Activated T-helper 1 cell treated with anti-CD3 and anti-CD28 coated beads, Interleukin-2, amount 50 U/mL, for 16 hours (primary cell): ENCODE measurements around the gene ARSB.
A peak's percentile ranks its signal among the peaks of the same experiment; 100 is the strongest.

Experiments
- DNase-seq, 2 donors: peaks; one replicate each; pipeline ENCODE4 v3.0.0-alpha.2; 2020; ENCODE audit warnings: low read depth in 1 of 2, low spot score in 1 of 2

Gene ARSB

GRCh38 chr5:78985116-78985724, at the start of gene ARSB:
Gene ARSB (minus strand): TSS chr5:78985310. CDS start chr5:78985248, 62 bp downstream.
- peak; percentile 9 to 25 for DNase-seq

DNA sequence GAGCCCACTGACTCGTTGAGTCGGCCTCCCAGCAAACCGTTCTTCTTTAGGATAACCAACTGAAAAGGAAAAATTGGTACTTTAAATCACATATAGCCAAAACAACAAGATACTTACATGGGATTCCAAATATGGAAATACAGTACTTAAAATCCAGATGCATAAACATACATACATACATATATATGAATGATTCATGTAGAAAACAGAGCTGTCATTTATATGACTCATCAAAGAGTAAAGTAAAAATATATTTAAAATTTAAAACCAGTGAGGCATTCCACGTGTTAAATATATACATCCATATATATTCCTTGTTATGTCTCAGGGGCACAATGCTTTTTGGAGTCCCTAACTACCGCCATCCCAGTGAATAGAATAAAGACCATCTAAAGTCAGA, 47.7 kb upstream of the ARSB start:
- no peak for DNase-seq

DNA sequence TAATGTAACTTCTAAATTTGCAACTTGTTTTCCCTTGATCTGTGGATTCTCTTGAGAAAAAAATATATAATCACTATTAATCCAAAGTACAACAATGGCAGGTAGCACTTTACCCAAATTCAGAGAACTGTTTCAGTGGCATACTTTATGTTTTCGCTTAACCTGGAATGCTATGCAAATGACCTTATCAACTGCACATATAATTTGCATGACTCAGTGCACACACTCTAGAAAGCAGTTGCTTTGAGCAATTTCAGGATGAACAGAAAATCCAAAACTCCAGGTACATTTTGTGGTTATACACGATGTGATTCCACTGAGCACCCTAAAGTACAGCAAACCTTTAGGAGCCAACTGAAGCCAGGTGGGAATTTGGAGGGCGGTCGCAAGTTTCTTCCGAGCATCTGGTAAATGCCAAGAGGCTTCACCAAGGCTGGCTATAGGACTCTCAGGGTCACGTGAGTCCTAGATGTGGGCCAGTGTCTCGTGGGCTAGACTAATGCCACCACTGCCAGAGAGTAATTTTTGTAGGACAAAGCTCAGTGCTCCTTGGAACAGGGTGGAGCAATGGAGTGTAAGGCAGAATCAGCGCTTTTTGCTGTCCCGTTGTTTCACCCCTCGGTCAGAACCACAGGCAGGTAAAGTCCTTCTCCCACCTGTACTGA, 47.1 kb upstream of the ARSB start:
- DNase-seq = no peak

GRCh38 chr5:79031485-79031867, 46.4 kb upstream of the ARSB start:
- no peak for DNase-seq

DNA sequence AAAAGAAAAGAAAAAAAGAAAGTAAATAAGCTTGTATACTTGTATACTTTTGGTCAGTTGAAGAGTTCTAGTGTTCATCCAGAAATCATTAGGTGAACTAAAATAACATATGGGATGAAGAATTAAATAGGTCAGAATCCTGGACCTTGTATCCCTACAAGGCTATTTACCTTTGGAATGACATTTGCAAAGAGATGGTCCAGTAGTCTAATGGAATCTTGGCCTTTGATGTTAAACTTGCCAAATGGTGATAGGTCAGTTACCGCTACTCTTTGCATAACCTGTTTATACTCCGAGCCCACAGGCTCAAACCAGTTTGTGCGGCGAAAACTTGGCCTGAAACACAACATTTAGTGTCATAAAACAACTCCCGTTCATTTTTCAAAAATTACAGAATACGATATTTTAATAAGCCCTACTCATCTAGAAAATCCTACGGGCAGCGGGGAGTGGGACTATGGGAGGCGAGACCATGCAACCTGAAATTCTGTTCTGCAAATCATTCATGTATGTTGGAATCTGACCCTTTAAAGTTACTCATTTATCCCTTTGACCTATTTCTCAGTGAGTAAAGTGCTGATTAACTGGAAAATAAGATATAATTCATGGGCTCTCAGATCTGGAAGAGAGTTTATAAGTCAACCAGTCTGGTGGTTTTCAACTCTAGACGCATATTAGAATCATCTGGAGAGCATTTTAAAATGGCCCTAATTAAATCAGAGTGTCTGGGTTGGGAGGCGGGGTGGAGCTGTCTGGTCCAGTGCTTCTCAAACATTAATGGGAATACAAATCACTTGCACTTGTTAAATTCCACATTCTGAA, 45.8 kb upstream of the ARSB start:
- no peak for DNase-seq

- DNase-seq = peak; percentile 11 to 14
These were observed 40.0 kb upstream of the ARSB start for GRCh38 chr5:79025054-79025472.

GRCh38 chr5:79023947-79024346, 38.8 kb upstream of the ARSB start:
- no peak for DNase-seq

GRCh38 chr5:79023348-79023747, 38.2 kb upstream of the ARSB start:
- no peak for DNase-seq

DNA sequence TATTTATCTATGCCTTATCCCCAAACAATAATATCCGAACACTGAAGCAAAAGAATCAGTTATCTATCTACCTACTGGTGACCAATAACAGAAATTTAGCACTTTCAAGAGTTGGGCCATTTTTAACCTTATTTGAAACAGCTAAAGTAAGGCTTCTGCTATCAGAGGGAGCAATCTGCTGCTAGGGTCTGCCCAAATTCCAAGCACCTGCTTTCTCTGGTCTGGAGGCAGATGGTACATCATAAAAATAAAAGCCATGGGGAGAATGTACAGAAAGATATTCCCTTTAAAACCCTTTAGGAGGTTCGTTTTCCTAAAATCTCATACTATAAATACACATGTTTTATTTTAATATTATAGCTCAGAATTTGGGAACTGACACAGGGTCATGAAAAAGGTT, 37.7 kb upstream of the ARSB start:
- no peak for DNase-seq

DNA sequence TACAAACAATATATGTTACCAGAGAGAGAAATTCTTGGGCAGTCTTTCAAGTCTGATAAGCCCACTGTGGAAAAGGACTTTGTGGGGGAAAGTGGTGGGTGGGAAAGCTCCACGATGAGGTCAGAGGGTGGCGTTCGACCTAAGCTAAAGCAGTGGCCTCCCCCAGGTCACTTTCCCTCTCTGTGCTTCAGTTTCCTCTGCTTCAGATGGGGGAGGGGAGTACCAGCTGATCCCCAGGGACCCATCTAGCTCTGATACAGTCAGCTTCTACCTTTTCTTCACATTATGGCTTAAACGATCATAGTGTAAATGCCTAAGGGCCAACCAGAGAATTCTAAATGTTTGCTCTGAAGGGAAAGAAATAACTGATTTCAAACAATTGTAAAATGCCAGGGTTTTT, 36.6 kb upstream of the ARSB start:
- no peak for DNase-seq

DNA sequence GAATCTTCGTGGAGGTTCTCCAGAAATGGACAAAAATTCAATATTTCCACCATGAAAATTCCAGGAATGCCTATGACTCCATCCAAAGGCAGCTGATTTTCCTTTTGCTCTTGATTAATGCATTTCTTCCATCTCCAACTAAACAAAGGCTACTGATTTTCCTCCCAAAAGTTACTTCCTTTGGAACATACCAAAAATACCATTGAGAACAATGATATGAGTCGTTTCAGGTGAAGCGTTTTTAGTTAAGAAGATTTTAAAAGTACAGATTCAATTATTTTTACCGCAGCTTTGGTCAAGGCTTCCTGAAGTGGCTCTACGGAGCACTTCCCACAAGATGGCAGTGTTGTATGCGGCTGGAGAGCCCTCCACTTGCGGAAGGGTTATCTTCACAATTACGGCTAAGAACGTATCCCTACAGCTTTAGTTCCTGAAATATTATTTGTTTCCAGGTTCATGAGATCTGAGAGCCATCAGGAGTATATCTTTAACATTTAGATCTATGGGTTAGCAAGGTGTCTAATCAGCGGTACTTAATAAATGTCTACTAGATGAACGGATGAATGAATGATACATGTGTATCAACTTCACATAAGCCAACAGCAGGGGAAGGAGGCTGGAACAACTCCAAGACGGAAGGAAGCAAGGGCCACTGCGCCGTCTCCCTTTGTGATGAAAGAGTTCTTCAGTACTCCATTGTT, 35.9 kb upstream of the ARSB start:
- no peak for DNase-seq

DNA sequence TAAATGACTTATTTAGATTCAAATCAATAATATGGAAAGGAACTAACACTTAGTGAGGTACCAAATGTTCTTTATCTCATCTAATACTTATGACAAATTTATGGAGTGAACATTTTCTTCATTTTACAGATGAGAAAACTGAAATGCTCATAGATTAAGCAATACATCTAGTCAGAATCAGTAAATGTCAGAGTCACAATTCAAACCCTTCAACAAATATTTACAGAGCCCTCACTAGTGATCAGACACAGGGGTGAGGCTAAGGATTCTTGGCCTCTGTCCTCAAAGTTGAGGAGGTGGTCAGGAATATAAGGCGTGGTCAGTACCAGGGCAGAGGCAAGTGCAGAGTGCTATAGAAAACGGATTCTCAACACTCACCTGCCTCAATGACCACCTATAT, 29.5 kb upstream of the ARSB start:
- no peak for DNase-seq

GRCh38 chr5:79011869-79012268, 26.8 kb upstream of the ARSB start:
- no peak for DNase-seq

DNA sequence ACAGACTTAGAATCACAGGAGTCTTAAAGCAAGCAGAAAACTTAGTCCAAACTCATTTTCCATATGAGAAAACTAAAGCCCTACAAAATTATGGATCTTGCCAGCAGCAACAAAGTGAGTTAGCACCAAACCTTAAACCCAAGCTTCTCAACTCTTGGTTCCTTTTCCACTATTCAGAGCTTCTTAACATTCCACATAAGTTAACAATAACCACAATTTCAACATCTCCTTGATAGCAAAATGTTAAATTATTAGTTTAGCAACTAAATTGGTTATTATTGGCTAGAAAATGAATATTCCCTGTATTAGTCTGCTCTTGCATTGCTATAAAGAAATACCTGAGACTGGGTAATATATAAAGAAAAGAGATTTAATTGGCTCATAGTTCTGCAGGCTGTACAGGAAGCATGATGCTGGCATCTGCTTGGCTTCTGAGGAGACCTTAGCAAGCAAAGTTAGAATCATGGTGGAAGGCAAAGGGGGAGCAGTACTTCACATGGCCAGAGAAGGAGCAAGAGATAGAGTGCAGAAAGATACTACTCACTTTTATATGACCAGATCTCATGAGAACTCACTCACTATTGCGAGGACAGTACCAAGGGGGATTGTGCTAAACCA, 26.2 kb upstream of the ARSB start:
- no peak for DNase-seq

- no peak for DNase-seq
These were observed 23.3 kb upstream of the ARSB start for GRCh38 chr5:79008362-79008761.

DNA sequence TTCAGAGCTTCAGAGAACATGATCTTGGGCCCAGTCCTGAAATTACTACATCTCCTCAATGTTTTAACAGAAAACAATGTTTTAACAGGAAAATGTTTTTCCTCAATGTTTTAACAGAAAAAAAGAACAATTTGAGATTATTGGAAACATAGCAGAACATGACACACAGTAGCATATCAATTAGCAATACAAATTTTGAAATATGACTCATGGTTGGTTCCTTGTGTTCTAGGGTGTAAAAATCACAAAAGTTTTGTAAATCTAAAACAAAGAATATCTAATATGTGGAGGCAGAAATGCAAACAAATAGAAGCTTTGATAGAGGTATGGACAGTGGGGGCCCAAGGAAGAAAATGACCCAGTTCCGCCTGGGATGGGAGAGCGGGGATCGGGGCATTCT, 22.8 kb upstream of the ARSB start:
- no peak for DNase-seq

GRCh38 chr5:79005936-79006631, 21.0 kb upstream of the ARSB start:
- DNase-seq = no peak

GRCh38 chr5:79005151-79005550, 20.0 kb upstream of the ARSB start:
- no peak for DNase-seq

DNA sequence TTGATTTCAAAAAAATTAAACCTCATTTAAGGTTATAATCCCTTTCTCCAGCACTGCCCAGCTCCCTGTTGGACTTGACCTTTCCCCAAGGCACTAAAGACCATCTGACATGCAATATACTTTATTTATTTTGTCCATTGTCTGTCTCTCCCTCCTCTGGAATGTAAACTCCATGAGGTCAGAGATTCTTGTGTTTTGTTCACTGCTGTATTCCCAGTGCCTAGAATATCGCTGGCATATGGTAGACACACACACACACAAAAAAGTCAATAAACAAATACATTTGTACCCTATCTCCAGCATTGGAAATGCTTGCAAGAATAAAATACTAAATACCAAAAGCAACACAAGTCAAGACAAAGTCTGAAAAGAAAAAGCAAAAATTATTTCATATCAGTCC, 17.3 kb upstream of the ARSB start:
- no peak for DNase-seq

- no peak for DNase-seq
These were observed 16.4 kb upstream of the ARSB start for GRCh38 chr5:79001471-79001870.

DNA sequence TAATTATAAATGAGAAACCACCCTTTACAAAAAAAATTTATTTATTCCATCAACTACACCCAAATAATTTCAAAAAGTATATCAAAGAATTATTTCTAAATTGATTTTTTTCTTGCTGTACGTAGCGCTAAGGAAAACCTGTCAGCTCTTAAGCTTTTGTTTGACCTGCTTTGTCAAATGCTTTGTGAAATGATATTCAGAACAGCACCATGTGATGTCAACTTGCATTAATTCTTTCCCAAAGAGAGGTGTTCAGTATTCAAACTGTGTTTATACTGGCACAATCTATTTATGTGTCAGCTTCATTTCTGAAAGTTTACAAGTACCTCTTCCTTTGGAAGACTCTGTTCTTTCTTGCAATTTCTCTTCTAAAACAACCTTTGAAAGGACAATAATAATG, 12.0 kb upstream of the ARSB start:
- DNase-seq = no peak
